HG03457 (cell line): ENCODE results near the gene MED1.

Experiments
- ATAC-seq: cut with Tn5 transposase; IDR thresholded peaks from one replicate; pipeline ENCODE4 v1.9.1; 2021; ENCODE audit warnings: moderate number of reproducible peaks; ENCODE audit not compliant: unreplicated experiment

MED1 gene

GRCh38 chr17:39365872-39366271, 85.2 kb downstream of the MED1 start:
- no peak for ATAC-seq

DNA sequence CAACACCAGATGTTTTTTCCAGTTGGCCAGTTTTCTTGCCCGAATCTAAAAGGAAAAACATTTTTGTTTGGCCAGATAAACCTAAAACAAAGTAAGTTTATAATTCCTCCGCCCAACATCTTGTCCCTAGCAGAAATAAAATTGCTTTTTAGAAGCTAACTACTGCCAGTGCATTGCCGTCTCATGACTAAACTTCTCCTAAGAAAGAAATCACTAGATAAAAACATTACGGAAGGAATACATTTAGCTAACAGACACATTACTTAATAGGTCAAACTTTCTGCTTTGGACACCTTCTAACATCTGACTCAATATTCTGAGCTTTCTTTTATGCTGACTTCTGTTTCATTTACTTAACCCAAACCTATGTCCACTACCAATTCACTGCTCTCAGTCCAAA, 85.8 kb downstream of the MED1 start:
- no peak for ATAC-seq

GRCh38 chr17:39364236-39365025, 86.6 kb downstream of the MED1 start:
- ATAC-seq = no peak

GRCh38 chr17:39361064-39361463, 90.0 kb downstream of the MED1 start:
- ATAC-seq = no peak

DNA sequence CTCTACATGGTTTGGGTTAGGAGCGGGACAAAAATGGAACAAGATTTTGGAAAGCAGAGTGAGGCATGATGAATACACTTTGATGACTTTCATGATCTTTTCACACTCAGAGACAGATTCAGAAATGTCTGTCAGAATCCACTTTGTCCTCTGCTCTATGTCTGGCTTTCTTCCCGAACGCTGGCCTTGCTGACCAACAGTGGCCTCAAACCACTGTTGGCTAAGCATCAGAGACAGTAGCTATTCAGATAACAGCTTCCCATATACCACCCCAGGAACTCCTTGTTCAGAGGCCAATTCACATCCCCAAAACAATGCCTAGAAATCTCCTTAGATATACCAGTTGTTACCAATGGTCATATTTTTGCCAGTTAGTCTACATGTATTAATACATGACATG, 90.5 kb downstream of the MED1 start:
- ATAC-seq = no peak

DNA sequence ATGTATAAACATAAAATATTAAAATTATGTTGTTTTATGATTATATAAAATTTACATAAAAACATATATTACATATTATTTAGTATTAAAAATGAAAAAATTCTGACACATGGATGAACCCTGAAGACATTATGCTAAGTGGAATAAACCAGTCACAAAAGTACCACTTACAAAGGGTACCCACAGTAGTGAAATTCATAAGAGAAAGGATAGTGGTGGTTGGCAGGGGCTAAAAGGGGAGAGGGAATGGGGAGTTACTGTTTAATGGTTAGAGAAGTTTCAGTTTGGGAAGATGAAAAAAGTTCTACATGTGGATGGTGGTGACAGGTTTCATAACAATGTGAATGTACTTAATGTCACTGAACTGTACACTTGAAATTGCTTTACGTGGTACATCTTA, 91.1 kb downstream of the MED1 start:
- ATAC-seq = no peak

DNA sequence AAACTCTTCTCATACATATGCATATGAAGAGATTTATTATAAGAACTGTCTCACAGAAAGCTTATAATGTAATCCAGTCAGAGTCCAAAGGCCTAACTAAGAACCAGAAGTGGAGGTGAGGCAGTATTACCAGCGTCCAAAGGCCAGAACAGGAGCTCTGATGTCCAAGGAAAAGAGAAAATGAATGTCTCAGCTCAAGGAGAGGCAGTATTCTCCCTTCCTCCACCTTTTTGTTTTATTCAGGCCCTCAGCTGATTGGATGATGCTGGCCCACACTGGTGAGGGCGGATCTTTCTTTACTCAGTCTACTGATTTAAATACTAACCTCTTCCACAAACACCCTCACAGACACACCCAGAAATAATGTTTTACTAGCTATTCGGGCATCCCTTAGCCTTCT, 93.1 kb downstream of the MED1 start:
- no peak for ATAC-seq

DNA sequence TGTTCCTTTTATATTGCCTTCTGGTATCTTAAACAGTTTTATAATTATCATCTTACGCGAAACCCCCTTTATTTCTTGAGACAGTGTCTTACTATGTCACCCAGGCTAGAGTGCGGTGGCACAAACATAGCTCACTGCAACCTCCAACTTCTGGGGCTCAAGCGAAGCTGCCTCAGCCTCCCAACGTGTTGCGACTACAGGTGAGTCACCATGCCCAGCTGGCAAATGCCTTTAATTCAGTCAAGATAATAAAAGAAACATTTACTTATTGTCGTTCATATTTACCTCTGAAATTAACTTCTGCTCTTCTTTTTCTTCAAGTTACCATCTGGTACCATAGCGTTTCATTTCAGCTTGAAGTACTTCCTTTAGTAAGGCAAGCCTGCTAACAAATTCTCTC, 93.6 kb downstream of the MED1 start:
- ATAC-seq = no peak
